Stimulated activated CD4-positive, alpha-beta T cell treated with anti-CD3 and anti-CD28 coated beads, Interleukin-4, amount 100 ng/mL, for 24 hours (primary cell): Measurements from ENCODE around the gene WDR90.
A peak's percentile ranks its signal among the peaks of the same experiment; 100 is the strongest.

Experiments
- DNase-seq: peaks from one replicate; pipeline ENCODE4 v3.0.0-alpha.2; 2020

The WDR90 gene

DNA sequence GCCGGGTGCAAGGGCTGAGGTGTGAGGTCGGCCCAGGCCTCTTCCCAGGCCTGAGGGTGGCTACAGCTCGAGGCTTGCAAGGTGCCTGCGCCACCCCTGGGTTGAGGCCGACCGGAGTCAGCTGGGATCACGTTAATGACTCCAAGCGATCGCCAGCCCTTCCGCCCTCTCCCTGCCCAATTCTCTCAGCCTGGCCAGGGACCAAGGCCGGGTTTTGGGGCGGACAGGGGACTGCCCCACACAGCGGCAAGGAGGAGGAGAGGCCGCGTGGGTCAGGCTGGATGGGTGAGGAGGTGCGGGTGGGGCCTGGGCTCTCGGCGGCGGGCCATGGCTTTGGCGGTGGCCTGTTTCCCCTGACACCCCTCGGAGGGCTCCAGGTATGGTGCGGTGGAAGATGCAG is 44.2 kb downstream of the WDR90 start:
- DNase-seq: no peak

DNA sequence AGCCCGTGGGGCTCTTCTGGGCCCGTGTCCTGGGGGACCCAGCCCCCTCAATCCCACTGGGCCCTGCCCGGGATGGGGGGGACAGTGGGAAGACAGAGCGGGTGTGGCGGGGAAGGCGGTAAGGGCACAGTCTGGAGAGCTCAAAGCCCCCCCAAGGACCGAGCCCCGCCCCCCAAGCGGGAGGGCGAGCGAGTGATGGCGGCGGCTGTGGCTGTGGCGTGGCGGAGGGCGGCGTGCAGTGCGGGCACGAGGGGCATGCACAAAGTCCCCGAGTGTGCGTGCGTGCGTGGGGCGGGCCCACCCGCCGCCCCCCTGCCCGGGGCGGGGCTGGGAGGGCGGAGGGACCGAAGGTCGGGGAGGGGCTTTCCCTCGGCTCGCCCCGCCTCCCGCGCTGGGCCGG is 44.6 kb downstream of the WDR90 start:
- no peak for DNase-seq

DNA sequence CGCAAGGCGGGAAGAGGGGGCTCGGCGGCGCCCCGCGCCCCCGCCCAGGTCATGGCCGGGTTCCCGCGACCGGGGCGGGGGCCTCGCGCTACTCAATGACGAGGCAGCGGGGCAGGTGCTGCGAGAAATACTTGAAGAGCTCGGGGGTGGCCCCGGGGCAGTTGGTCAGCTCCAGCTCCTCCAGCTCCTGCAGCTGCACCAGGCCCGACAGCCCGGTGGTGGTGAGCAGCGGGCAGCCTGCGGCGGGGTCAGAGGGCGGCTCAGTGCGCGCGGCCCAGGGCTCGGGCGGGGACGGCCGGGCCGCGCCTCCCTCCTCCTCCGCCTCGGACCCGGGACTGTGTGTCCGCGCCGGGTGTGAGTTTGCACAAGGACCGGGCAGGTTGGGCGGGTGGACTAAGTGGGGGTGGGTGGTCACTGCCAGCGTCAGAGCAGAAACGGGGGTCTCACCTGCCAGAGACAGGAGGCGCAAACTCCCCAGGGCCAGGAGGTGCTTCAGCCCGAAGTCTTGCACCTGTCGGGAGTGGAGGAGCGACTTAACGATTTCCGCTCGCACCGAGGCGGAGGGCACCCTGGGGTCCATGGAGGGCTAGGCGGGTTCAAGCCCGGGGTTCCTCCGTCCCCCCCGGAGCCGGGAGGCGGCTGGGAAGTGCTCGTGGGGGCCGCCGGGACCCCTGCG is 45.2 kb downstream of the WDR90 start:
- no peak for DNase-seq

DNA sequence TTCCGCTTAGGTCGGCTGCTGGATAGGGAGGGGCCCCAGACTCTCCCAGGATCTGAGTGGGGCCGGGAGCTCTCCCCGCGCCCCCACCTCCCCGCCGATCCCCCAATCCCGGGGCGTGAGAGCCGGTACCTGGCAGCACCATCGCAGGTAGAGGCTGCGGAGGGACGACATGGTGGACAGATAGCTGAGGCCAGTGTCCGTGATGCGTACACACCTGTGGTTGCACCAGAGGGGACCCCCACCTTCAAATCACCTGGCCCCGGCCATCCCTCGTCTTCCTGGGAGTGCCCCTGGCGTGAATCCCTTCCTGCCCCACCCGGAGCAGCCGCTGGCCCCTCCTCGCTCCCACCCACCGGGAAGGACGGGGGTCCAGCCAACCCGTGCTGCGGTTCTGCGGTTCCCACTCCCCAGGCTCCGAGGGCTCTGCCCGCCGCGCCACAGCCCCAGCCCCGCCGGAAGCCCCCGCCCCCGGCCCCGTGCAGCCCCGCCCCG is 45.7 kb downstream of the WDR90 start:
- no peak for DNase-seq

DNA sequence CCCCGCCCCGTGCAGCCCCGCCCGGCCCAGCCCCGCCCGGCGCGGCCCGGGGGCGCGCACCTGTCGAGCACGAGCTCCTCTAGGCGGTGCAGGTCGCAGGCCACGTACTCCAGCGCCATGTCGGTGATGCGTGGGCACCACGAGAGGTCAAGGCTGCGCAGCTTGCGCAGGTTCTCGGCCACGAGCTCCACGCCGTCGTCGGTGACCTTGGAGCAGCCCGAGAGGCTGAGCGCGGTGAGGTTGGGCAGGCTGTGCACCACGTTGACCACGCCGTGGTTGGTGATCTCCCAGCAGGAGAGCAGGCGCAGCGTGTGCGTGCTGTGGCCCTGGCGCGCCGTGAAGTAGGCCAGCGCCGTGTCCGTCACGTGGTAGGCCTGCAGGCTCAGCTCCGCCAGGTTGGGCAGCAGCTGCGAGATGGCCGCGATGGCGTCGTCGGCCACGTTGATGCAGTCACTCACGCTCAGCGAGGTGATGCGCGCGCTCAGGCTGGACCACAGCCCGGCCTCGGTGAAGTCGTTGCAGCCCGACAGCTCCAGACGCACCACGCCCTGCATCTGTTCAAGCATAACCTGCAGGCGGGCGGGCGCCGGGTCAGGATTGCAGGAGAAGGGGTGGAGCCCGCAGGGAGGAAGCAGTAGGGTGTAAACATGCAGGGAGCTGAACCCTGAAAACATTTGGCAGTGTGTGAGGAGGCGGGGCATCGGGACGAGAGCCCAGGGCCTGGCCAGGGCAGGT is 46.4 kb downstream of the WDR90 start:
- DNase-seq: peak; percentile 70

DNA sequence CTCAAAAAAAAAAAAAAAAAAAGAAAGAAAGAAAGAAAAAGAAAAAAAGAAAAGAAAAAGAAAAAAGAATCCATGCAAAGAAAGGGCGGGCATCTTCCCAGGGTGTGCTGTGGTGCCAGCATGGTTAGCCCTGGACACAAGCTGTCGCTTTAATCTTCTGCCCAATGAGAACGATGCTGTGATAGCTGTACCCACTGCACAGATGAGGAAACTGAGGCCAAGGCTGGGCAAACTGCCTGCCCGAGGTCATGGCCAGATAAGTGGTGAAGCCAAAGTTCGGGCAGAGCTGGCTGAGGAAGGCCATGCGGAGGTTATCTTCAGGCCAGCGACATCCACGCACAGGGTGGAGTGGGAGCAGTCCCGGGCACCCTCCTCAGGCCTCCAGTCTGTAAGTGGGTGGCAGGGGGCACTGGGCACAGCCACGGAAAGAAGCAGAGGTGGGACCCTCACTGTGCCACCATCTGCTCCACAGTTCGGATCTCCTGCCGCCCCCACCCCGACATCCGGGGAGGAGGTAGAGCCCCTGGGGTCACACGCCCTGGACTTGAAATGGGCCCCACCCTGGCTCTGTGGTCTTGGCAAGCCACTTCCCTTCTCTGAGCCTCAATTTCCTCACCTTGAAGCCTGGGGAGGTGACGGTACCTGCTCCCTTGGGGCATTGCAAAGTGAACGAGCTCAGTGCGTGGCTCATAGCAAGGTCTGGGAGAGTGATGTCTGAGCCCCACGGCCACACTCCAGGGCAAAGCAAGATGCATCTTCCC is 49.9 kb downstream of the WDR90 start:
- no peak for DNase-seq

DNA sequence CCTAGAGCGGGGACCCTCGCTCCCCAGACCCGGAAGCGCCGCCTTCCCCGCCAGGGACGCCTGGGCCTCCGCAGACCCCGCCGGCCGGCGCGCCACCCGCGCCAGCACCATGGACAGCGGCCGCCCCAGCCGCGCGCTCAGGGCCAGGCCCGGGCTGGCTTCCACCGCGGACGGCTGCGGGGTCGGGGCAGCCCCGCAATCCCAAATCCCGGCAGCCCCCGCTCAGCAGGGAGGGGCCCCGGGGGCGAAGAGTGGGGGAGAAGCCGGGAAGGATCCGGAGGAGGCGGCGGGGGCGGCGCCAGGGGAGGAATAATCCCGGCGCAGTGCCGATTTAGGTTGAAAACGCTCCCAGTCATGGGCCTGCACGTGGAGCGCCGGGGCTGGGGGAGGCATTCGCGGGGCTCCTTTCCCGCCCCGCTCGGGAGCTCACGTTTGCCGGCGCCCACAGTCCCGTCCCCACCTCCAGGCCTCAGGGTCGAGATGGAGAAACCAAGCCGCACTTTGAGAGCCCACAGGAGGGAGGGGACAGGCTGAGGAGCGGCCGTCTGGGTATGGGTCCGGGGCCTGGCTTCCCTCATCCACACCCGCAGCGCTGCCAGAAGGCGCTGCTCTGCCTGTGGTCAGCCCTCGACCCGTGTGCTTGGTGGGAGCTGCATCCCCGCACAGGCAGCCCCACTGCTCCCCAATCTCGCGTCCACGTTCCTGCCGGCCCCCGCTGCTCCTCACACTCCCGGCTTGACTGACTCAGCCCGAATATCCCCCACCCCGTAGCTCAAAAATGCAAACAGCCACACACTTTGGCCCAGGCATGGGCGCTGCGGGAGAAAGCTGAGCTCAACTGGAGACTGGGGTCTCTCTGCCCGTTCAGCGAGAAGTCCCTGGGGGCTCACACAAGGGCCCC is 51.8 kb downstream of the WDR90 start:
- peak; percentile 44 for DNase-seq

DNA sequence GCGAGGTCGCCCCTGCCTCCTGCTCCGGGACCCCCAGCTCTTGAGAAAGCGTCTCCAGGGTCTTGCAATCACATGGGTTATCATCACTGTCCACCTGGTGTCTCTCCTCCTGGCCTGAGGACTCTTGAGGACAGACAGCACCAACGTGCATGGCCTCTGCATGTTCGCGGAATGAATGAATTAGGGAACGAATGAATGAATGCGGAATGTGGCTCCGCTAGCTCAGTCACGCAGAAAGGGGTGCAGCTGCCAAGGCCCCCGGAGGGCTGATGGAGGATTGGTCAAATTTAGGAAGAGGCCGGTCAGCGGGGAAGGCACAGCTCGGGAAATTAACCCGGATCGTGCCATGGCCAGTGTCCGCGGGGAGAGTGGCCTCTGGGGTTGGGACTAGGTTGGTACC is 53.2 kb downstream of the WDR90 start:
- DNase-seq: no peak

DNA sequence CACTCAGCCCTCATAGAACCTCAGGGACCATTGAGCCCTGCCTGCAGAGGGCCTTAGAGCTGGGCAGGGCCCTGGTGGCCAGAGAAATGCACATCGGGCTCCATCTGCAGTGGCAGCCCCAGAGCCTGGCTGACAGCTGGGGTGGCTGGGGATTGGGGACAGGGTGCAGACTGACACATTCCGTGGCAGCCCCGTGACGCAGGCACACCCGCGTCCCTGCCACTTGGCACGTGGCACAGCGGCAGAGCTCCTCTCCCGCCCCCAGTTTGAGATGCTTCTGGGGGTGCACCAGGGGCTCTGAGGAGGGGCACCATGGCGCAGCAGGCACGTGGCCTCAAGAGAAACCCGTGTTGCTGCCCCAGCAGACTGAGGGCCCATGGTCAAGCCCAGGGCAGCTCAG is 54.2 kb downstream of the WDR90 start:
- DNase-seq: no peak

DNA sequence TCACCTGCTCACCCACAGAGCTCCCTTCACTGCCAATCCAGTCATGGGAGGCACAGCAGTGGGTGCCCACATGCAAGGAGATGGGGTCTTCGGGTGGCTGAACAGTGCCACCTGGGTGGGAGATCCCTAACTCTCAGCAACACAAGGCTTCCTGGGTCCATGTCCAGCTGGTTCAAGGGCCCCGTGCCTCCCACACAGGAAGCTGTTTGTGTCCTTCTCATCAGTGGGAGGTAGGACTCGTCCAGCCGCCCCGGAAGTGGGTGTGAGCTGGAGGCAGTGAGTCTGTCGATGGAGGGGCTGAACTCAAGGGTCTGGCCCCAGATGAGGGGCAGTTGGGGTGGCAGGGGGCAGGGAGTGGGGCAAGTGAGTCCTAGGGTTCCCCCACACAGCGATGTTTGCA is 54.9 kb downstream of the WDR90 start:
- no peak for DNase-seq

DNA sequence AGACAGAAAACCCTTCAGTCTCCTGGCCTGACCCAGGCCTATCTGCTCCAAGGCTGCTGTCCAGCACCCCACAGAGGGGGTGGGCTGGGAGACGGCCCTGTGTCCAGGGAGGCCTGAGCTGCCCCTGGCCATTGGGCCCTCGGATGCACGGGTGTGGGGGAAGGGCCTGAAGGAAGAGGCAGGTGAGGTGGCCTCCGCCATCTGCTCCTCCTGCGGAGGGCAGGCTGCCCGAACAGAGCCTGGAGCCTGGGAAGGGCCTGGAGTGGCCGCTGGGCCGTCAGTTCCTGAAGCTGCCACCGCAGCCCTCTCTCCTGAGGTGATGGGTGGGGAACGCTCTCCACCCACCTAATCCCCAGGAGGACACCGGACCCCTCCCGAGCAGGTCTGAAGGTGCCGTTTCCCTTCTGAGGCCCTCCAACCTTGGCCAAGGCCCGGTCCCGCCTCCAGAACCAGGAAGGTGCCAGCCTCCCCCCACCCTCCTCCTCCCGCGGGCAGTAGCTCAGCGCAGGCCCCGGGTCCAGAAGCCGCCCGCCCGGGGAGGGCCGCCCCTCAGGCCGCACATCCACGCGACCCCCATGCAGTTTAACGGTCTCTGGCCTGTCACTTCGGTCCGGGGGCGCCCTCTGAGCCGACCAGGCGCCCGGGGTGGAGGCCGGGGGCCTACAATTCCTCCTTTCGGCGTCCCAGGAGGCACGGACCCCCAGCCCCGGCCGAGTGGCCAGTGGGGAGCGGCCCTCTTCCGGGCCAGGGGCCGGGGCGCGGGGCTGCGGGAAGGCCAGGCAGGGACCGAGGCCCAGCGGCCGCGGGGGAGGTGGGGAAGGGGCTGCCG is 55.6 kb downstream of the WDR90 start:
- no peak for DNase-seq

DNA sequence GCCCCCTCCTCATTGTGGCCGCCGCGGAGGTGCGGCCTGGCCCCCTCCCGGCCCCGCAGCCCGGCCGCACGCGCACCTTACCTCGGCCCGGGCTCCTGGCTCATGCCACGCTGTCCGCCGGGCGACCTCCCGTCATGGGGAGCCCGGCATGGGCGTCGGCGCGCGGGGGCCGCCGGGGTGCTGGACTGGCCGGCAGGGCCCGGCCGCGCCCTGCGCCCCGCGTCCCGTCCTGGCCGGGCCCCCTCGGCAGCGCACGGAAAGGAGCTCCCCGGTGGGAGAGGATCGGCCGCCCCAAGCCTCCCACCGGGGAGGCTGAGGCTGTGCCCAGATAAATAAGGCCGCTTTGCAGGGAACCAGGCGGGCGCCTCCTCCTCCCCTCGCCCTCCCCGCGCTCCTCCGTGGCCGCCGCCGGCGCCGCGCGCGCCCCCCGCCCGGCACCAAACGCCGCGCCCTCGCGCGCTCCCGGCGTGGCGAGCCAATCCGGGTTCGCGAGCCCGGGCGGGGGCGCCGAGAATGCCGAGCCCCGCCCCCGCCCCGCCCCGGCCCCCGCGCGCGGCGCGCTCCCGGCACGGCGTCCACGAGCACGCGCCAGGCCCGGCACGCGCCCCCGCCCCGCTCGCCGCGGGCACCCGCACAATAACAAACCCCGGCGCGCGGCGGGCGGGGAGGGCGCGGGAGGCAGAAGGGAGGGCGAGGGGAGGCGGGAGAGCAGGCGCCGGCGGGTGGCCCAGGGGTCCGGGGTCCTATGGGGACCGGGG is 56.4 kb downstream of the WDR90 start, which contains the start of gene FBXL16:
Gene FBXL16, minus strand, starts transcription at position 371 of the 758 bp plus-strand sequence. CDS start 8,396 bp downstream, outside the sequence.
- no peak for DNase-seq

DNA sequence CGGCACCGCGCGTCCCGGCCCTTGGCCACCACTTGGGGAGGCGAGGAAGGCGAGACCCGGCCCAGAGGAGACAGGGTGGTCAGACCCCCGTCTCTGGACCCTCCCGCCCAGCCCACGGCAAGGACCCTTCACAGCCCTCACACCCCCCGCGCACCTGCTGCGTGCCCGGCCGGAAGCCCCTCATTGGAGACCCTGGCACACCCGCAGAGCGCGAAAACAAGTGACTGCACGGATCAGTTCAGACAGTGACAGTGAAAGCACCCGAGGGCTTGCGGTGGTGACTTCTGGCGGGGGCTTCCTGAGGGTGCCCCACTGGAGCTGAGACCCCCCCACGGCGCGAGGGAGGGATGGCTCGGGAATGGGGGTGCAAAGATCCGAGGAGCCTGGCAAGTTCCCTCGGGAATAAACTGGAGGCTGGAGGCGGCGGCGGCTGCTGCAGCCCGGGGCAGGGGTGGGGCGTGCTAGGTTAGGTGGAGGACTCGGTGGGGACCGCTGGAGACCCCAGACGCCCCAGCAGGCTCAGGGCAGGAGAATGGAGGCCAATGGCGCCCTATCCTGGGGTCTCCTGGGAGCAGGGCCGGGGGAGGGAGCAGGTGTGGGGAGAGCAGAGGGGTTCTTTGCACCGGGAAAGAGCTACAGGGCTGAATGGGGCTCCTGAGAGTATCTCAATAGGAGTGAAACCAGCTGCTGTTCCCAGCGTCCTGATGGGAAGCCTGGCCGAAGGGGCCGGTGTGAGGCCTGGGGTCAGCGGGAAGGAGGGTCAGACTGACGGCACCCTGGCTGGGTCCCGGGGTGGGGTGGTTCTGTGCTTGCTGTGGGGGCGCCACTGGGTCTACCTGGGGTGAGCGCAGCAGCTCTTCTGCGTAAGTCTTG is 57.3 kb downstream of the WDR90 start:
- DNase-seq: no peak

DNA sequence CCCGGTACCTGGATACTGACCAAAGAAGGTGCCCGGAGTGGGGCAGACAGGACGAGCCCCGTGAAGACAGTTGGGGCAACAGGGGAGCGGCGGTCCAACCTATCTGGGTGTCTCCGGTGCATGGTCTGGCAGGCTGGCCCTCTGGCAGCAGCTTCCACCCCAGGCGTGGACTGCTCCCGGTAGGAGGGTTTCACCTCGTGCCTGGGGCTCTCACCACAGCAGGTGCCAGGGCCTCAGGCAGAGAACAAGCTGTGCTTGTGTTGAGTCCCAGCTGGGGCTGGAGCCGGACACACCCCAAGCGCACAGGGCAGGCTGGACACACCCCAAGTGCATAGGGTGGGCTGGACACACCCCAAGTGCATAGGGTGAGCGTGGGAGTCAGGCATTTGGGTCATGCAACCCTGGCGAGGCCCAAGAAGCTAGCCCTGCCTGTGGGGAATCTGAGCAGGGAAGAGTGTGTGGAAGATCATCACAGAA is 57.9 kb downstream of the WDR90 start:
- no peak for DNase-seq

DNA sequence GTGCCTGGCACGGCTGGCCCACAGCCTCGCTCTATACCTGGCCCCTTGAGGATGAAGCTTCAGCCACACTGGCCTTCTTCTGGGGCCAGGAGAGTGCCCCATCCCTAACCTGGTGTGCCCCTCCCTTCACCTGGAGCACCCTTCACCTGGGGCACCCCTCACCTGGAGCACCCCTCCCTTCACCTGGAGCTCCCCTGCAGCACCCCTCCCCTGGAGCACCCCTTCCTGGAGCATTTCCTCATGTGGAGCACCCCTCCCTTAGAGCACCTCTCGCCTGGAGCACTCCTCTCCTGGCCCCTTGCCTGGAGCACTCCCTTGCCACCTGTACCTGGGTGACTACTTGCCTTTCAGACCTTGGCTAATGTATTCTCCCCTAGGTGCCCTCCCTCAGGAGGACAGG is 58.9 kb downstream of the WDR90 start:
- no peak for DNase-seq

DNA sequence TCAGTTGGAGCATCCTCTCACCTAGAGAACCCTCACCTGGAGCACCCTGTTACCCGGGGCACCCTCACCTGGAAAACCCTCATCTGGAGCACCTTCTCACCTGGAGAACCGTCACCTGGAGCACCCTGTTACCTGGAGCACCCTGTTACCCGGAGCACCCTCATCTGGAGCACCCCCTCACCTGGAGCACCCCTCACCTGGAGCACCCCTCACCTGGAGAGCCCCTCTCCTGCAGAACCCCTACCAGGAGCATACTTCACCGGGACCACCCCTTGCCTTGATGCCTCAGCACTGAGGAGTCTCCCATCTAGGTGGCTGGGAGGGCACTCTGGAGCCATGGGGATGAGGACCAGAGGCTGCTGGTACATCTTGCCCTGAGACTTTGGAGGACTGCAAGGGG is 59.8 kb downstream of the WDR90 start:
- no peak for DNase-seq

DNA sequence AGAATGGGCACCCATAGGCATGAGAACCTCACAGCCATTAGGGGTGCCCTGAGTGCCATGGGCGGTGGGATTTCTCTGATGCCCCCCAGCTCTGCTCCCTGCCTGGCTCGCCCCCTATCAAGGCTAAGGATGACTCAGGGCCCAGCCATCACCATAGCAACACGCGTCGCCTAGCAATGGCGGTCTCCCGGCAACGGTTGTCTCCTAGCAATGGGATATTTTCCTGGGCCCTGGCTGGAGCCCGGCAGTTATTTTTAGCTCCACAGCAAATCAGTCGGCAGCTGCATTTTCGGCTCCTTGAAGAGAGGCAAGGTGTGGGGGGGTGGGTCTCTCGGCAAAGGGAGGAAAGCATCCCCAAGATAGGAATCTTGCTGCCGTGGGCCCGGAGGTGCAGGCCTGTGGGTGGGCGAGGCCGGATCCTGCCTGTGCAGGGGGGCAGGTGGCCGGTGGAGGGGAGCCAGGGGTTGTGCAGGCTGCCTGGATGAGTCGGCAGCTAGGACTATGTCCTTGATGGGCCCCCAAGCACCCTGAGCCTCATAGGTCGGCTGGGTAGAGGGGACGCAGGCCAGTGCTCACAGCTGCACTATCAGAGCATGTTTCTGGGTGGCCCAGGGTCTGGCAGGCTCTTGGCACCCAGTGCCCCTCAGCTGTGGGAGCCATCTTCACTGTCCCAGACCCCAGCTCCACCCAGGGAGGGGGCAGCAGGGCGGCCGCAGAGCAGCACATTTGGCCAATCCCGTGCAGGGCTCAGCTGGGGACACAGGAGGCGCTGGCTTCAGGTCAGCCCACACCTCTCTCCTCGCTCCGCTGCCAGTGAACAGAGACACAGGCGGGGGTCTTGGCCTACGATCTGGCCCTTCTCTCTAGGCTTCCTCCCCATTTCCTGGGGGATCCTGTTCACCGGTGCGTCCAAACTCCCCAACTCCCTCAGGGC is 60.7 kb downstream of the WDR90 start:
- DNase-seq: no peak

DNA sequence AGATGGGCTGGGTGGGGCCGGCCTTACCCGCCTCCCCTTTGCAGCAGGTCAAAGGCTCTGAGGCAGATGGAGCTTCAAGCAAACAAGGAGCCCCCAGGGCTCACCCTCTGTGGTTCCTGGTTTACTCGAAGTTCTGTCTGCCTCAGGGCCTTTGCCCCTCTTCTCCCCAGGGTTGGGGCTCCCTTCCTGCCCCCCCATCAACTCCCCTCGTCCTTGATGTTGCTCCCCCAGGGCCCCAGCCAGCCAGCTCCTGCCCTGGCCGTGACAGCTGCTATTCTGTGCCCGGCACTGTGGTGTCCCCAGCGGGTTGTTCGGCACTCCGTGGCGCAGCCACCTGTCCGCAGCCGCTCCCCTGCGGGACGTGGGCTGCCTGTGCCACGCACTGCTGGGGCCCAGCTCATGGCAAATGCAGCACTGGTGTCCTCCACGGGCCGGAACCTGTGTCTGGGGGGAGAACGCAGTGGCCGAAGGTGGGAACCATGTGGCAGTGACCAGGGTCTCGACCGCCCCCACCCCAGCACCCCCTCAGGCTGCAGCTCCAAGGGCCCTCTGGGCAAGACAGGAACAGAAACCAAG is 61.4 kb downstream of the WDR90 start:
- no peak for DNase-seq
